GM21717 (cell line): Measurements from ENCODE around the gene MYO18A.

Source experiments
- ATAC-seq: cut with Tn5 transposase; IDR thresholded peaks from one replicate; pipeline ENCODE4 v1.9.1; 2021; ENCODE audit warnings: mild to moderate bottlenecking, moderate library complexity; ENCODE audit not compliant: unreplicated experiment

MYO18A gene

GRCh38 chr17:29060475-29060874 lies 119.7 kb downstream of the MYO18A start:
- ATAC-seq = no peak

GRCh38 chr17:29059281-29059680 lies 120.9 kb downstream of the MYO18A start:
- no peak for ATAC-seq

GRCh38 chr17:29058391-29058790 lies 121.8 kb downstream of the MYO18A start:
- ATAC-seq = no peak

- ATAC-seq = no peak
Observed at GRCh38 chr17:29057361-29057760, 122.8 kb downstream of the MYO18A start.

GRCh38 chr17:29054835-29055234 lies 125.4 kb downstream of the MYO18A start:
- ATAC-seq = no peak

- no peak for ATAC-seq
Observed at GRCh38 chr17:29051731-29052130, 128.5 kb downstream of the MYO18A start.

- ATAC-seq = no peak
Observed at GRCh38 chr17:29051194-29051593, 129.0 kb downstream of the MYO18A start.

- ATAC-seq = no peak
Observed at GRCh38 chr17:29050176-29050575, 130.0 kb downstream of the MYO18A start.

GRCh38 chr17:29049541-29050145 lies 130.6 kb downstream of the MYO18A start:
- ATAC-seq = no peak

GRCh38 chr17:29048440-29049368 lies 131.5 kb downstream of the MYO18A start:
- ATAC-seq = no peak

GRCh38 chr17:29046473-29046839 lies 133.7 kb downstream of the MYO18A start:
- ATAC-seq = no peak

- no peak for ATAC-seq
Observed at GRCh38 chr17:29045734-29046472, 134.3 kb downstream of the MYO18A start.

GRCh38 chr17:29045026-29045425 lies 135.2 kb downstream of the MYO18A start:
- ATAC-seq = no peak

- ATAC-seq = no peak
Observed at GRCh38 chr17:29043539-29044145, 136.6 kb downstream of the MYO18A start.

- no peak for ATAC-seq
Observed at GRCh38 chr17:29042679-29043538, 137.3 kb downstream of the MYO18A start, which contains the start of gene PIPOX. Gene PIPOX, plus strand, starts transcription at chr17:29043141. Its CDS starts 85 bp downstream, at chr17:29043226.

- no peak for ATAC-seq
Observed at GRCh38 chr17:29042026-29042678, 138.0 kb downstream of the MYO18A start.

GRCh38 chr17:29041571-29041970 lies 138.6 kb downstream of the MYO18A start:
- no peak for ATAC-seq

- no peak for ATAC-seq
Observed at GRCh38 chr17:29041091-29041490, 139.1 kb downstream of the MYO18A start.

- ATAC-seq = no peak
Observed at GRCh38 chr17:29039764-29040598, 140.2 kb downstream of the MYO18A start.
